H1 (cell line): ENCODE results near the gene TBC1D25. TPM values are rescaled to one million over a fixed set of nuclear protein-coding genes. Genes with fewer than 3 reads are reported as not detected.

Experiments used
- CEBPB ChIP-seq: IDR thresholded peaks from 2 replicates; pipeline ENCODE4 v1.6.1; 2012; ENCODE audit warnings: low read depth, low read length
- CHD2 ChIP-seq: IDR thresholded peaks from 2 replicates; pipeline ENCODE4 v1.6.1; 2012; ENCODE audit warnings: low read length, improper control_type of control experiment
- CTBP2 ChIP-seq: IDR thresholded peaks from 2 replicates; pipeline ENCODE4 v1.7.0; 2011; ENCODE audit warnings: borderline replicate concordance, mild to moderate bottlenecking, moderate library complexity, mixed read lengths, low read length; ENCODE audit not compliant: insufficient read depth, insufficient read length
- EGR1 ChIP-seq: IDR thresholded peaks from 2 replicates; pipeline ENCODE4 v1.6.1; 2011; ENCODE audit warnings: low read depth, low read length, borderline replicate concordance
- EP300 ChIP-seq, 2 experiments: IDR thresholded peaks; 1 replicate in 1 of 2; 2 replicates in 1 of 2; pipeline ENCODE4 v1.6.1; 2011 to 2012; ENCODE audit warnings: low read depth in 2 of 2, low read length in 2 of 2, mild to moderate bottlenecking in 2 of 2, borderline replicate concordance in 1 of 2, inconsistent platforms in 1 of 2, moderate library complexity in 1 of 2
- FOSL1 ChIP-seq: IDR thresholded peaks from 2 replicates; pipeline ENCODE4 v1.6.1; 2011; ENCODE audit warnings: mild to moderate bottlenecking, low read depth, low read length, moderate library complexity; ENCODE audit not compliant: insufficient read depth
- GABPA ChIP-seq: IDR thresholded peaks from 2 replicates; pipeline ENCODE4 v1.6.1; 2011; ENCODE audit warnings: mild to moderate bottlenecking, low read length, moderate library complexity, borderline replicate concordance; ENCODE audit not compliant: insufficient read depth
- GTF2F1 ChIP-seq: IDR thresholded peaks from 2 replicates; pipeline ENCODE4 v1.6.1; 2012; ENCODE audit warnings: low read depth, low read length, improper control_type of control experiment, borderline replicate concordance
- JUN ChIP-seq: IDR thresholded peaks from 2 replicates; pipeline ENCODE4 v1.6.1; 2011; ENCODE audit warnings: low read depth, mild to moderate bottlenecking, improper control_type of control experiment, low read length
- MAFK ChIP-seq: IDR thresholded peaks from 2 replicates; pipeline ENCODE4 v1.6.1; 2012; ENCODE audit warnings: low read depth, mild to moderate bottlenecking, improper control_type of control experiment, low read length
- NRF1 ChIP-seq: IDR thresholded peaks from 2 replicates; pipeline ENCODE4 v1.6.1; 2011; ENCODE audit warnings: mild to moderate bottlenecking, low read depth, low read length, improper control_type of control experiment
- PHF8 ChIP-seq: fragments of 200-600 bp; sonication (generic); conservative IDR thresholded peaks from 2 replicates; pipeline ENCODE4 v1.7.1; 2012; ENCODE audit warnings: low read depth, mild to moderate bottlenecking, inconsistent platforms, low read length, moderate library complexity
- POLR2A ChIP-seq, 2 experiments: IDR thresholded peaks; 1 replicate in 1 of 2; 2 replicates in 1 of 2; pipeline ENCODE4 v1.6.1; 2011; ENCODE audit warnings: low read depth in 2 of 2, low read length in 2 of 2, mild to moderate bottlenecking in 2 of 2; ENCODE audit errors: control extremely low read depth in 1 of 2
- POU5F1 ChIP-seq: IDR thresholded peaks from 2 replicates; pipeline ENCODE4 v1.6.1; 2011; ENCODE audit warnings: low read depth, mild to moderate bottlenecking, low read length, moderate library complexity
- SAP30 ChIP-seq: fragments of 300-600 bp; sonication (generic); IDR thresholded peaks from 2 replicates; pipeline ENCODE4 v1.7.1; 2012; ENCODE audit warnings: low read length, moderate library complexity, mild to moderate bottlenecking, inconsistent platforms; ENCODE audit not compliant: insufficient read depth, insufficient replicate concordance
- SP4 ChIP-seq: IDR thresholded peaks from 2 replicates; pipeline ENCODE4 v1.6.1; 2012; ENCODE audit warnings: low read length, inconsistent platforms
- TAF7 ChIP-seq: optimal IDR thresholded peaks from 2 replicates; pipeline ENCODE3; 2011; ENCODE audit warnings: low read depth, mild to moderate bottlenecking, inconsistent platforms, low read length, moderate library complexity, borderline replicate concordance
- YY1 ChIP-seq: IDR thresholded peaks from 2 replicates; pipeline ENCODE4 v1.6.1; 2011; ENCODE audit warnings: low read depth, mild to moderate bottlenecking, low read length
- ZNF274 ChIP-seq: IDR thresholded peaks from 2 replicates; pipeline ENCODE4 v1.7.0; 2012; ENCODE audit warnings: low read length, borderline replicate concordance; ENCODE audit errors: extremely low read depth
- polyA plus RNA-seq, 7 experiments: library from polyadenylated mRNA; depleted of rRNA in 3 of 7; stranded (reverse) in 5 of 7; unstranded in 2 of 7; fragments of >200 nt in 5 of 7; fragments of 200-250 nt in 2 of 7; gene quantifications; 1 replicate in 5 of 7; 2 replicates in 1 of 7; 4 replicates in 1 of 7; pipeline versions ENCODE4 v1.2.1 to v1.2.3, GENCODE V29; 2011 to 2013; ENCODE audit warnings: missing spikeins in 2 of 7, mixed read lengths in 2 of 7
- total RNA-seq: library from RNA; stranded (reverse); fragmentation: NEBNext Ultra II Directional; extraction: Animal tissue kit (Norgen Biotek cat#: 25700); gene quantifications from 2 replicates; pipeline ENCODE4 v1.2.1, GENCODE V29; 2021
- TF ChIP-seq, protein P1 (sequence below): IDR thresholded peaks from 2 replicates; pipeline ENCODE4 v1.6.1; 2012; ENCODE audit warnings: low read length, inconsistent platforms
- TF ChIP-seq, protein P2 (sequence below): IDR thresholded peaks from 2 replicates; pipeline ENCODE4 v1.6.1; 2011; ENCODE audit warnings: low read depth, mild to moderate bottlenecking, low read length; ENCODE audit not compliant: insufficient read depth

TBC1D25 gene
- total and polyA plus RNA-seq, 2 of the 8 experiments (the other 6 are each of a cell fraction or from before 2014, with no cell fraction given), result 6.5 to 6.8 TPM

DNA sequence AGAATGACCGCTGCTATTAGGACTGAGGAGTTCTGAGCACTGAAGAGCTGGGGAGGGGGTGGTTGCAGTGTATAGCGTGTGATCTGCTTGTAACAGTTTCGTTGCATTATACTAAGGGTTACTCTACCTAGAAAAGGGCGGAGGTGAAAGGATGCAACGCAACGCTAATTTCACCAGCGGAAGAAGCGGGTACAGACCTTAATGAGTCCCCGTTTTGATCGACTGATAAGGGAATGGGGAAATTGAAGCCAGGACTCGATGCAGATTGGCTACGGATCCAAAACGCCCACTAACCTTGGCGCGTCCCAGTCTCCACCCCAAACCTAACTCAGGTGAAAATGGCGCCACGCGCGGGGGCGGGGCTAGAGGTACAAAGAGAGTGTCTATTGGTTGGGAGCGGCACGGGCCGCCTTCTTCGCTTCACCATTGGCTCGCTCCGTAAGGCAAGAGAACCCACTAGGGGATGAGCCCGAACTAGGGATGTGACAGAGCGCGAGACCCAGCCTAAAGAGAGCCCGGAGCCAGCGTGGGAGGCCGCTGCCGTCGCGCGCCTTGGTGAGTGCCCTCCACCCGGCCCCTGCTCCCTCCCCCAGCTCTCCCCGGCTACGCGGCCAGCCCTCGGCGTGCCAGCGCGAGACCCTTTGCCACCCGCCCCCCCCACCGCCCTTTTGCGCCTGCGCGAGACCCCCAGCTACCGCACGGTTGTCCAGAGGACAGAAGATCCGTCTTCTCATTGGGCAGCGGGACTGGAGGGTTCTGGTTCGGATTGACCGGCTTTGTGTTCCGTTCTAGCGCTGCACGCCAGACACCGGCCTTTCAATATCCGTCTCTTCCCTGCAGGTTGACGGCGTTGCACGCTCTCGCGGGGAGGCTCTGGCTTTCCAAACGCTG lies 17.9 kb upstream of the TBC1D25 start, which contains the start of gene EBP (continued):
- TF ChIP-seq, protein P1, sequence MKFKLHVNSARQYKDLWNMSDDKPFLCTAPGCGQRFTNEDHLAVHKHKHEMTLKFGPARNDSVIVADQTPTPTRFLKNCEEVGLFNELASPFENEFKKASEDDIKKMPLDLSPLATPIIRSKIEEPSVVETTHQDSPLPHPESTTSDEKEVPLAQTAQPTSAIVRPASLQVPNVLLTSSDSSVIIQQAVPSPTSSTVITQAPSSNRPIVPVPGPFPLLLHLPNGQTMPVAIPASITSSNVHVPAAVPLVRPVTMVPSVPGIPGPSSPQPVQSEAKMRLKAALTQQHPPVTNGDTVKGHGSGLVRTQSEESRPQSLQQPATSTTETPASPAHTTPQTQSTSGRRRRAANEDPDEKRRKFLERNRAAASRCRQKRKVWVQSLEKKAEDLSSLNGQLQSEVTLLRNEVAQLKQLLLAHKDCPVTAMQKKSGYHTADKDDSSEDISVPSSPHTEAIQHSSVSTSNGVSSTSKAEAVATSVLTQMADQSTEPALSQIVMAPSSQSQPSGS, result no peak
- TF ChIP-seq GTF2F1 (no peak), PHF8 (peak; percentile 71; the same call in 1 of the 2 replicates), MAFK (no peak), CHD2 (no peak), CTBP2 (no peak), SP4 (no peak), SAP30 (no peak), POLR2A (IDR thresholded peaks at IDR 0.05; ENCODE audit: control extremely low read depth in 1 of 2, low read depth in 2 of 2, low read length in 2 of 2) (peak in 1 of 2 experiments; percentile 84; a peak in 2 of 3 replicates), JUN (no peak), FOSL1 (no peak), NRF1 (peak; percentile 31; the same call in 1 of the 2 replicates), YY1 (peak; percentile 81), EGR1 (0 out of 2 replicates have a peak, but pooled peaks have one; percentile 24), EP300 (IDR thresholded peaks at IDR 0.05; ENCODE audit: borderline replicate concordance in 1 of 2, low read depth in 2 of 2, low read length in 2 of 2) (no peak), POU5F1 (no peak), CEBPB (no peak), ZNF274 (no peak), GABPA (no peak), TAF7 (peak; percentile 52)
- TF ChIP-seq, protein P2, sequence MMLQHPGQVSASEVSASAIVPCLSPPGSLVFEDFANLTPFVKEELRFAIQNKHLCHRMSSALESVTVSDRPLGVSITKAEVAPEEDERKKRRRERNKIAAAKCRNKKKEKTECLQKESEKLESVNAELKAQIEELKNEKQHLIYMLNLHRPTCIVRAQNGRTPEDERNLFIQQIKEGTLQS, result no peak
